ENCODE data around the gene RERG.
A peak's percentile ranks its signal among the peaks of the same experiment; 100 is the strongest.

The RERG gene

DNA sequence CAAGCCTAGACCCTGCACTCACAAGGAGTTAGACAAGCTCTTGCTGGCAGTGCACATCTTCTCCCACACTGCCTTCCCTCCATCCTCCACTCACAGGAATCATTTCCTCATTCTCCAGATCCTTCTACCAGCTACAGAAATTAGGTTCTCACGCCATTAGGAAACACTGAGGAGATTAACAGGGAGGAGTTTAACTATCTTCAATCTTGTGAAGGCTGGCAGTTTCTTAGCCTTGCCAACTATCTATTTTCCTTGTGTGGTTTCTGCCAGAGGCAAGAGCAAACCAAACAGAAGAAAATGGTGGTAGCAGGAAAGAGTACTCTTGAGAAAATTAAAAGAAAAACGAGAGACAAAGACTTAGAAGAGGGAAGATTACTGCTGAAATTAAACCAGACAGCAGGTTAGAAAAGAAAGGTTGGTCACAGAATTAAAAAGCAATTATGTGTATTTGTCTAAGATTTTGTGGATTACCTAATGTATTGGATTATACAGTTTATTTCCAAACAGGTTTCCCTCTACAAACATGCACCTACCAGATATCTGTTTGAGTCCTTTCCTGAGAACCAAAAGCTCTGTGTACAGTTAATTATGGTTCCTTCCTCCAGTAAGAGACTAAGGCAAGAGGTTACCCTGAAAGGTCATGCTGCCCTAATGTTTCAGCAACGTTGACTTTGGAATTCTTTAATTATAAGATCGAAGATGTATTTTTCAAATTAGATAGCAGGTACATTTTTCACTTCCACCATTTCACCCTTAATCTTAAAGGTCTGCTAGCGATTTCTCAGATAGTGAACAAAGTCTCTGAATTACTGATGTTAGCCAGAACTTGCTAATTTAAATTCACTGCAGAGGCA is 5.0 kb downstream of the RERG start:
- Histone ChIP-seq H3K36me3 (ENCODE audit: control insufficient read depth in 2 of 2, insufficient read depth in 1 of 2, low read length in 2 of 2) (no peaks in the 10 kb centered on the region), H3K27ac (ENCODE audit: extremely low read depth, low read depth, low read length) (no peak overlapping the region), H3K4me1 (ENCODE audit: control insufficient read depth, insufficient read depth, low read length) (peaks cover 18% of the 10 kb centered on the region), H3K9me3 (ENCODE audit: control insufficient read depth, insufficient read depth, low read depth, low read length) (no peaks in the 10 kb centered on the region), H3K4me3 (ENCODE audit: low read depth, low read length) (no peak overlapping the region)
- POLR2A ChIA-PET = no interaction called here
- TF ChIP-seq, protein P1, sequence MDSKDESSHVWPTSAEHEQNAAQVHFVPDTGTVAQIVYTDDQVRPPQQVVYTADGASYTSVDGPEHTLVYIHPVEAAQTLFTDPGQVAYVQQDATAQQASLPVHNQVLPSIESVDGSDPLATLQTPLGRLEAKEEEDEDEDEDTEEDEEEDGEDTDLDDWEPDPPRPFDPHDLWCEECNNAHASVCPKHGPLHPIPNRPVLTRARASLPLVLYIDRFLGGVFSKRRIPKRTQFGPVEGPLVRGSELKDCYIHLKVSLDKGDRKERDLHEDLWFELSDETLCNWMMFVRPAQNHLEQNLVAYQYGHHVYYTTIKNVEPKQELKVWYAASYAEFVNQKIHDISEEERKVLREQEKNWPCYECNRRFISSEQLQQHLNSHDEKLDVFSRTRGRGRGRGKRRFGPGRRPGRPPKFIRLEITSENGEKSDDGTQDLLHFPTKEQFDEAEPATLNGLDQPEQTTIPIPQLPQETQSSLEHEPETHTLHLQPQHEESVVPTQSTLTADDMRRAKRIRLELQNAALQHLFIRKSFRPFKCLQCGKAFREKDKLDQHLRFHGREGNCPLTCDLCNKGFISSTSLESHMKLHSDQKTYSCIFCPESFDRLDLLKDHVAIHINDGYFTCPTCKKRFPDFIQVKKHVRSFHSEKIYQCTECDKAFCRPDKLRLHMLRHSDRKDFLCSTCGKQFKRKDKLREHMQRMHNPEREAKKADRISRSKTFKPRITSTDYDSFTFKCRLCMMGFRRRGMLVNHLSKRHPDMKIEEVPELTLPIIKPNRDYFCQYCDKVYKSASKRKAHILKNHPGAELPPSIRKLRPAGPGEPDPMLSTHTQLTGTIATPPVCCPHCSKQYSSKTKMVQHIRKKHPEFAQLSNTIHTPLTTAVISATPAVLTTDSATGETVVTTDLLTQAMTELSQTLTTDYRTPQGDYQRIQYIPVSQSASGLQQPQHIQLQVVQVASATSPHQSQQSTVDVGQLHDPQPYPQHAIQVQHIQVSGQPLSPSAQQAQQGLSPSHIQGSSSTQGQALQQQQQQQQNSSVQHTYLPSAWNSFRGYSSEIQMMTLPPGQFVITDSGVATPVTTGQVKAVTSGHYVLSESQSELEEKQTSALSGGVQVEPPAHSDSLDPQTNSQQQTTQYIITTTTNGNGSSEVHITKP (tag by site-specific recombination; IDR thresholded peaks at IDR 0.05) = peak; percentile 45
- peak; percentile 8; the same call in 1 of the 2 replicates for TF ChIP-seq OSR2 (tag by site-specific recombination; IDR thresholded peaks at IDR 0.05)
- TF ChIP-seq, protein P2, sequence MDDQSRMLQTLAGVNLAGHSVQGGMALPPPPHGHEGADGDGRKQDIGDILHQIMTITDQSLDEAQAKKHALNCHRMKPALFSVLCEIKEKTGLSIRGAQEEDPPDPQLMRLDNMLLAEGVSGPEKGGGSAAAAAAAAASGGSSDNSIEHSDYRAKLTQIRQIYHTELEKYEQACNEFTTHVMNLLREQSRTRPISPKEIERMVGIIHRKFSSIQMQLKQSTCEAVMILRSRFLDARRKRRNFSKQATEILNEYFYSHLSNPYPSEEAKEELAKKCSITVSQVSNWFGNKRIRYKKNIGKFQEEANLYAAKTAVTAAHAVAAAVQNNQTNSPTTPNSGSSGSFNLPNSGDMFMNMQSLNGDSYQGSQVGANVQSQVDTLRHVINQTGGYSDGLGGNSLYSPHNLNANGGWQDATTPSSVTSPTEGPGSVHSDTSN (CRISPR knock-in tag; IDR thresholded peaks at IDR 0.05) = no peak
- CTCF ChIA-PET = interaction anchor here (1.6 kb wide), 1 partner anchor 64 kb away, joined by 3 read pairs; no protein-coding TSS in a partner anchor

DNA sequence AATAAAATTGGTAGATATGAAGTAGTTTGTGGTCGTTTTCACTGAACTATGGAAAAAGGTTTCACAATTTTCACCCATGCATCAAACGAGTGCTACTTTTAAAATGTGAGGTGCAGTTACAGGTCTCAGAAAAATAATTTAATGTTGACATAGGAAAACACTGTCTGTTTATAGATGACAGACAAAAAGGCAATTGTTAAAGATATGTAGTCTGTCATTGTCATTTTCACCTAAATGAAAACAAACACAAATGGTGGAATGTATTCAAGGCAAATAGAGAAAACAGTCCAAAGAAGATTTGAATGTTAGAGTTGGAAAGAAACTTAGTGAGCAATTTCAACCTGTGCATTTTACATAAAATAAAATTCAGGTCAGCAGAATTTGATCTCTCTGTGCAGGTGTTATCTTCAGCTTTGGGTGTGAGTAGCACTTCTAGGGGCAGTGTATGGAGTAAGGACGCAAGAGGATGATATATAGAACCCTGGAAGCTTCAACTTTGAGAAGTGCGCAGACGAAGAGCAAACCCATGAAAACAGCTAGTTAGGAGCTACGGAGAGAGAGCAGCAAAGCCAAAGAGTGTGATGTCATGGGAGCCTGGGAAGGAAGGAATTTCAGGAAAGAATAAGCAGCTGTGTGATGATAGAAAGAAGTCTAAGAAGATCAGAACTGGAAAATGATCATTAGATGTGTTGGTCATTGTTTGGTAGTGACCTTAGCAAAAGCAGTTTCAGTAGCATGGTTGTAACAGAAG is 6.2 kb downstream of the RERG start:
- Histone ChIP-seq H3K9me3 (ENCODE audit: control insufficient read depth, insufficient read depth, low read depth, low read length) (no peaks in the 10 kb centered on the region), H3K36me3 (ENCODE audit: control insufficient read depth in 2 of 2, insufficient read depth in 1 of 2, low read length in 2 of 2) (no peaks in the 10 kb centered on the region), H3K4me3 (ENCODE audit: low read depth, low read length) (no peak overlapping the region), H3K27ac (ENCODE audit: extremely low read depth, low read depth, low read length) (no peak overlapping the region), H3K4me1 (ENCODE audit: control insufficient read depth, insufficient read depth, low read length) (peaks cover 18% of the 10 kb centered on the region)
- no peak for TF ChIP-seq ZXDB (tag by site-specific recombination; IDR thresholded peaks at IDR 0.05)
- TF ChIP-seq, protein P3, sequence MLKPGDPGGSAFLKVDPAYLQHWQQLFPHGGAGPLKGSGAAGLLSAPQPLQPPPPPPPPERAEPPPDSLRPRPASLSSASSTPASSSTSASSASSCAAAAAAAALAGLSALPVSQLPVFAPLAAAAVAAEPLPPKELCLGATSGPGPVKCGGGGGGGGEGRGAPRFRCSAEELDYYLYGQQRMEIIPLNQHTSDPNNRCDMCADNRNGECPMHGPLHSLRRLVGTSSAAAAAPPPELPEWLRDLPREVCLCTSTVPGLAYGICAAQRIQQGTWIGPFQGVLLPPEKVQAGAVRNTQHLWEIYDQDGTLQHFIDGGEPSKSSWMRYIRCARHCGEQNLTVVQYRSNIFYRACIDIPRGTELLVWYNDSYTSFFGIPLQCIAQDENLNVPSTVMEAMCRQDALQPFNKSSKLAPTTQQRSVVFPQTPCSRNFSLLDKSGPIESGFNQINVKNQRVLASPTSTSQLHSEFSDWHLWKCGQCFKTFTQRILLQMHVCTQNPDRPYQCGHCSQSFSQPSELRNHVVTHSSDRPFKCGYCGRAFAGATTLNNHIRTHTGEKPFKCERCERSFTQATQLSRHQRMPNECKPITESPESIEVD (tag by site-specific recombination; IDR thresholded peaks at IDR 0.05) = peak; percentile 52
- ChIA-PET CTCF (interaction anchor here (0.6 to 1.6 kb wide), 2 partner anchors 53 to 63 kb away, joined by 3 read pairs; no protein-coding TSS in a partner anchor), POLR2A (no interaction called here)

DNA sequence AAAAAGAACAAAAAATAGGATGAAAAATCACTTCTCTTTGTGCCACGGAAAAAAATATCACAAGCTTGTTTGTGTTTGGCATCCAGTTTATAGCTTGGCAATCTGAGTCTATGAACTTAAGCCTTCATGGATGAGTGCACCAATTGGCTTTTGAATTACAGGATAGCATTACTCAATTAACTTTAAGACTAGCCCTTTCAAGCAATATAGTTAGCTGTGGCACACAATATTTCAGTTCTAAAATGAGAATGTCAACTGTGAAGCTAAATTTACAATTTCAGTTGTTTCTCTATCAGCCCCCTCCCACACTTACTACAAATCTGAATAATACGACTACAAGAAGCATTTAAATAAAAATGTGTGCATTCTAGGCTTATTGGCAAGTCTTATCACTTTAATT is 8.3 kb downstream of the RERG start:
- CTCF ChIA-PET = interaction anchor here (2.4 kb wide), 1 partner anchor 9 kb away, joined by 14 read pairs; the partner anchor contains the start of gene RERG
- no peaks in the 10 kb centered on the region for H3K9me3 ChIP-seq (ENCODE audit: control insufficient read depth, insufficient read depth, low read depth, low read length)
- peaks cover 18% of the 10 kb centered on the region for H3K4me1 ChIP-seq (ENCODE audit: control insufficient read depth, insufficient read depth, low read length)
- TF ChIP-seq TRIM28 (IDR thresholded peaks at IDR 0.05; ENCODE audit: borderline replicate concordance, low read length) (peak; percentile 61; the same call in 1 of the 2 replicates), ZNF19 (tag by site-specific recombination; IDR thresholded peaks at IDR 0.05; ENCODE audit: low read depth) (no peak), ZNF416 (tag by site-specific recombination; IDR thresholded peaks at IDR 0.05) (no peak), OSR2 (tag by site-specific recombination; IDR thresholded peaks at IDR 0.05) (peak; percentile 64; the same call in 1 of the 2 replicates), TCF7L2 (IDR thresholded peaks at IDR 0.05; ENCODE audit: borderline replicate concordance, low read depth, low read length) (peak; percentile 49; the same call in 1 of the 2 replicates), FEZF1 (tag by site-specific recombination; IDR thresholded peaks at IDR 0.05) (peak; percentile 75), ZNF843 (tag by site-specific recombination; IDR thresholded peaks at IDR 0.05) (peak; percentile 78)
- TF ChIP-seq, protein P3 (tag by site-specific recombination; IDR thresholded peaks at IDR 0.05) = peak; percentile 94
- no peaks in the 10 kb centered on the region for H3K36me3 ChIP-seq (ENCODE audit: control insufficient read depth in 2 of 2, insufficient read depth in 1 of 2, low read length in 2 of 2)
- no peak overlapping the region for H3K4me3 ChIP-seq (ENCODE audit: low read depth, low read length)
- POLR2A ChIA-PET = interaction anchor here (0.6 kb wide), 1 partner anchor 514 kb away, joined by 3 read pairs; no protein-coding TSS in a partner anchor
- H3K27ac ChIP-seq (ENCODE audit: extremely low read depth, low read depth, low read length) = no peak overlapping the region; the same call in 1 of the 2 replicates

All from HEK293 (cell line).